ENCODE results near the gene TMEM117.

DNA sequence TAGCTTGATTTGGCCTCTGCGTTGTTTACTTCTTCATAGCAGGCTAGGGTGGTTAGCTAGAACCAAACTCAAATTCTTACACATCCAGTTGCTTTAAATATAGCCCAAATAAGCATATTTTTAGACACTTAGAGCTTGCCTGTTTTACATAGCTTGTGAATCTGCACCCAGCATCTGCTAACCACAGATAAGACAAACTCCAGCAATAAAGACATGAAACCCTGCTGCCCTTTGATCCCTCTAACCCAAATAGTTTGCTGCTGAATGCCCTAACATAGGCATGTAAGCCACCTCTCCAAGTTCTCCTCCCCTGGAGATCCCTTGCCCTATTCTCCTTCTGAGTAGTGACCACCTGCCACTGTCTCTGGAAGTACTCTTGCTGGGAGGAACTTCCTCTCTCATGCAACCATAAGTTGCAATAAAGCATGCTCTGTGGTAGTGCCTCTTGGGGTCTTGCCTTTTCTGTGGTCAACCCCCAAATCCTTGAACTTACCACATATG lies 185.6 kb downstream of the TMEM117 start:
- TF ChIP-seq, protein P1, sequence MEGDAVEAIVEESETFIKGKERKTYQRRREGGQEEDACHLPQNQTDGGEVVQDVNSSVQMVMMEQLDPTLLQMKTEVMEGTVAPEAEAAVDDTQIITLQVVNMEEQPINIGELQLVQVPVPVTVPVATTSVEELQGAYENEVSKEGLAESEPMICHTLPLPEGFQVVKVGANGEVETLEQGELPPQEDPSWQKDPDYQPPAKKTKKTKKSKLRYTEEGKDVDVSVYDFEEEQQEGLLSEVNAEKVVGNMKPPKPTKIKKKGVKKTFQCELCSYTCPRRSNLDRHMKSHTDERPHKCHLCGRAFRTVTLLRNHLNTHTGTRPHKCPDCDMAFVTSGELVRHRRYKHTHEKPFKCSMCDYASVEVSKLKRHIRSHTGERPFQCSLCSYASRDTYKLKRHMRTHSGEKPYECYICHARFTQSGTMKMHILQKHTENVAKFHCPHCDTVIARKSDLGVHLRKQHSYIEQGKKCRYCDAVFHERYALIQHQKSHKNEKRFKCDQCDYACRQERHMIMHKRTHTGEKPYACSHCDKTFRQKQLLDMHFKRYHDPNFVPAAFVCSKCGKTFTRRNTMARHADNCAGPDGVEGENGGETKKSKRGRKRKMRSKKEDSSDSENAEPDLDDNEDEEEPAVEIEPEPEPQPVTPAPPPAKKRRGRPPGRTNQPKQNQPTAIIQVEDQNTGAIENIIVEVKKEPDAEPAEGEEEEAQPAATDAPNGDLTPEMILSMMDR (conservative IDR thresholded peaks at IDR 0.05; ENCODE audit: low read depth, low read length) = no peak
- no peak for TF ChIP-seq EZH2 (IDR thresholded peaks at IDR 0.05; ENCODE audit: borderline replicate concordance, low read depth, low read length, poor library complexity, severe bottlenecking)

Measured in A673 (cell line).